Adipose tissue (tissue), 3 donors: Measurements from ENCODE around the gene SLC39A7. TPM values are rescaled to one million over a fixed set of nuclear protein-coding genes. Genes with fewer than 3 reads are reported as not detected.

Experiments
- H3K27ac ChIP-seq: one replicate; pipeline ENCODE4 v1.5.1; 2013; ENCODE audit warnings: low read depth, low read length
- WGBS, 3 donors: extraction: QIAGEN DNeasy Blood & Tissue Kit; methylation state at CpG; one replicate each; pipeline ENCODE4 v1.1.7; 2013; 5-methylcytosine and 5-hydroxymethylcytosine counted together
- polyA plus RNA-seq, 3 donors: library from polyadenylated mRNA; stranded (reverse); fragments of 200-250 nt; gene quantifications; one replicate each; pipeline ENCODE4 v1.2.3, GENCODE V29; 2013
- donor health status: healthy with polysubstance abuse.
- donor health status: Bipolar disorder and iron deficiency.
- donor health status: healthy.

SLC39A7 gene
- polyA plus RNA-seq, 3 donors: 51.4 to 112 (median 72.1) TPM

DNA sequence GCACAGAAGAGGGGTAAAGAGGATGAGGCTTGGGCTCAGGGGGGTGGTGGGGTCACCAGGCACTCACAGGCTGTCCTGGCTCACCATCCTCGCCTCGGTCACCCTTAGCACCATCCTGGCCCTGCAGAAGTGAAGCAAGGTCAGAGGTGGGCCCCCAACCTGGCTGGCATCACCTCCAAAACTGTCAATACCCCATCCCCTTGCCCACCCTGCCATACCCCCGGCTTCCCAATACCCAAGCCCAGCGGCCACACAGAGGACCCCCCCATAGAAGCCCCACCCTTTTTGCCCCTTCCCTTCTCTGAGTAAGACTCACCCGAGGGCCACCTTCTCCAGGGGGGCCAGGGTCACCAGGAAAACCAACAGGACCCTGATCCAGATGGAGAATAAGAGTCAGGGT is 32.0 kb upstream of the SLC39A7 start:
- no peak overlapping the region for H3K27ac ChIP-seq
- WGBS, 3 donors: 68 to 82% (median 76%) methylated on average over 5 of the region's 5 CpGs

- WGBS, 3 donors: 86 to 95% (median 93%) methylated on average over 10 of the region's 10 CpGs
- H3K27ac ChIP-seq: no peak overlapping the region
These were observed 31.1 kb upstream of the SLC39A7 start for GRCh38 chr6:33169291-33170175.

GRCh38 chr6:33170176-33171015 is 30.3 kb upstream of the SLC39A7 start:
- no peak overlapping the region for H3K27ac ChIP-seq
- 82 to 90% (median 87%) methylated on average over 8 to 9 of the region's 9 CpGs for WGBS, 3 donors

DNA sequence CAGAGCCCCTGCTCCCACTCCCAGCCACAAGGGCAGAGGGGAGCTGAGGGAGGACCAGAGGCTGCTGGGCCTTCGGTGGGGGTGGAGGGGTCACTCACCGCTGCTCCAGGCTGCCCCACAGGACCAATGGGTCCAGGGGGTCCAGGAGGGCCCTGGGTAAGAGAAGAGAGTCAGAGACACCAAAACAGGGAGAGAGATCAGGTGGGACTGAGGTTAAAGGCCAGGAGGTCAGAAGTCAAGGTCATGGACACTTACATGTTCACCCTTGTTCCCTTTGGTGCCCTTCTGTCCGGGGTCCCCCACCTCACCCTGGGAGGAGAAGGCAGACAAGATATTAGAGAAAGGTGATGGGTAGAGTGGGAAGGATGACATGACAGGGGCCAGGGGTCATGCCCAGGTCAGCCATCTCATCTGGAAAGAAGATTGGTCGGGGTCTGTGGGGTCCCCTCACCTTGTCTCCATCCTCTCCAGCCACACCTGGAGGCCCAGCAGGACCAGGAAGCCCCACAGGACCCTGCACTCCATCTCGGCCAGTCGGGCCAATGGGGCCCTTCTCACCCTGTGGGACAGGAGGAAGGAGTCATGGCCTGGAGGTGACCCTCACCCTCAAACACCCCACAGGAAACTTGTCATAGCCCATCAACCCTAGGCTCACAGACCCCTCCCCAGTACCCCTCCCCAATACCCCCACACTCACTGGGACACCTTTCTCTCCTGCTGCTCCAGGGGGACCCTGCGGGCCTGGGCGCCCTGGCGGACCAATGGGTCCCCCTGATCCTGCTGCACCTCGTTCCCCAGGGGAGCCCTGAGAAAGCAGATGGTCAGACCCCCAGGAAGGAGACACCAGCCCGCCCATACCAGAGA is 29.4 kb upstream of the SLC39A7 start:
- no peak overlapping the region for H3K27ac ChIP-seq
- WGBS, 3 donors: 84 to 87% (median 85%) methylated on average over 11 of the region's 11 CpGs

GRCh38 chr6:33171880-33172687 is 28.6 kb upstream of the SLC39A7 start:
- WGBS, 3 donors: 54 to 68% (median 65%) methylated on average over 8 of the region's 8 CpGs

GRCh38 chr6:33172688-33173534 is 27.8 kb upstream of the SLC39A7 start:
- no peak overlapping the region for H3K27ac ChIP-seq
- WGBS, 3 donors: 52 to 71% (median 64%) methylated on average over 16 of the region's 16 CpGs

More at GRCh38 chr6:33171880-33172687, 28.6 kb upstream of the SLC39A7 start:
- H3K27ac ChIP-seq: no peak overlapping the region

GRCh38 chr6:33173535-33174180 is 27.0 kb upstream of the SLC39A7 start:
- no peak overlapping the region for H3K27ac ChIP-seq
- WGBS, 3 donors: 48 to 64% (median 57%) methylated on average over 8 to 11 of the region's 11 CpGs

GRCh38 chr6:33174784-33175183 is 25.9 kb upstream of the SLC39A7 start:
- 88 to 98% (median 94%) methylated on average over 4 of the region's 4 CpGs for WGBS, 3 donors
- H3K27ac ChIP-seq: no peak overlapping the region

DNA sequence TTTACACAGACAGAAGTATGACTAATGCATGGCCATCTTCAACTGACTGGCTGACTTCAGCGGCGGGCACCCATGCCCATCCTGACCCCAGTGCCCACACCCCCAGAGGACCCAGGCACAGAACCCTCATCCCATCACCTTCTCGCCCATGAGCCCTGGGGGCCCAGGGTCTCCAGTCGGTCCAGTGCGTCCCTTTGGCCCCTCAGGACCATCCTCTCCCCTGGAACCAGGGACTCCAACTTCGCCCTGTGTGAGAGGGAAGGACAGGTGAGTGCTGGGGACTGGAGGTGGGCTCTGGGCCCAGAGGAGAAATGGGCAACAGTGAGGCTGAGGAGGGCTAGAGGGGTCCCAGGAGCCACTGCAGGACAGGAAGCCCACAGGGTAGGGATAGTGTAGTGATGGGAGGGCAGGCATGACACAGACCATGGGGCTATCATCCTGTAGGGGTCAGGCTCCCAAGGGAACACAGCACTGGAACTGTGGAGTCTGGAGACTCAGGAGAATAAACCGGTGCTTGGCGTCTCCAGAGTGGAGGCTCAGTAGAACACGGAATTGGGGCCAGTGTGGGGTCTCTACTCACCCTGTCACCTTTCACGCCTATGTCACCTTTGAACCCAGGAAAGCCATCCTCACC is 25.1 kb upstream of the SLC39A7 start:
- WGBS, 3 donors: 68 to 86% (median 85%) methylated on average over 10 of the region's 10 CpGs
- no peak overlapping the region for H3K27ac ChIP-seq

DNA sequence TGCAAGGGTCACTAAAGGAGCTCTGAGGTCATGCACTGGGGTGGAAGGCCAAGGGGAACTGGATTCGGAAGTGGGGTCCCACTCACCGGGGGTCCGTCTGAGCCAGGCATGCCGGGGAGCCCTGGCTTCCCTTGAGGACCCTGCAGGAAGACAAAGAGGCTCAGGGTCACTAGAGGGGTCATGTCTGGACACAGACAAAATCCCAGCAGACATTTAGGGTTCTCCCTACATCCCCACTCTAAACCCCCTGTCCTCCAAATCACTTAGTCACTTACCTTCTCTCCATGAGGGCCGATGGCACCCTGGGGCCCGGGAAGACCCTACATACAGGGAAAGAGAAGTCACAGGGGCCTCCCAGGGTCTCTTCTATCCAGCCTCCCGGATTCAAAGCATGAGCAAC is 23.8 kb upstream of the SLC39A7 start:
- 84 to 93% (median 90%) methylated on average over 7 of the region's 7 CpGs for WGBS, 3 donors

DNA sequence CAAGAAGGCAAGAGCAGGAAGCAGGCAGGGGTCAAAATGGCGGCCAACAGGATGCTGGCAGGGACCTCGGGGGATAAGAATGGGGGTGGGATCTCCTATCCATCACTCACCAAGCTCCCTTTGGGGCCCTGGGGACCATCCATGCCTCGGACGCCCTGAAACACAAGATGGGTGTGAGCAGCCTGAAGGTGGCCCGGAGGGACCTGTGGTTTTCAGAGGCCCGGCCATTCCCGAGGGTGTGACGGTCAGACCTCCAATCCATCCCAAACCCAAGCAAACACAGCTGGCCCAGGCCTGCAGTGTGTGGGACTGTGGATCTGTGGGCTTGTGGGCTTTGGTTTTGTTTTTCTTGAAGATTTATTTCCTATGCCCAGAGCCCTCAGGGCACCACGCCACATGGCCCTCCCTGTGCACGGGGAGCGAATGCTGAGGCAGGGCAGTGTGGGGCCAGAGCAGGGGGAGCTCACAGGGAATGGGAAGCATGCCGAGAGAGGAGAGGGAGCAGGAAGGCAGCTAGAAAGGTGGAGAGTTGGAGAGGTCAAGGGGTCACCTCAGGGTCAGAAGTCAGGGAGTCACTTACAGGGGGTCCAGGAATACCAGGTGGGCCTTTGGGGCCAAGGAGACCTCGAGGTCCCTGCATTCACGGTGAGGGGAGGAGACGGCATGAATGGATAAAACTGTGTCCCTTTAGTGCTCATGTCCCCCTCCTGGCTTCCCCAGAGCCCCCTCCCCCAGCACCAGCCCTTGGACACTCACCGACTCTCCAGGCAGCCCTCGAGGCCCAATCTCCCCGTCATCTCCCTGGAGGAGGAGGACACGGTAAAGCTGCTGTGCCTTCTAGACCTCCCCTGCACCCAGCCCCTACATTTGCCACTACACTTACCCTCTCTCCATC is 22.9 kb upstream of the SLC39A7 start:
- no peak overlapping the region for H3K27ac ChIP-seq
- WGBS, 3 donors: 84 to 85% (median 84%) methylated on average over 18 to 19 of the region's 19 CpGs

More for the DNA sequence above, 23.8 kb upstream of the SLC39A7 start:
- H3K27ac ChIP-seq: no peak overlapping the region

DNA sequence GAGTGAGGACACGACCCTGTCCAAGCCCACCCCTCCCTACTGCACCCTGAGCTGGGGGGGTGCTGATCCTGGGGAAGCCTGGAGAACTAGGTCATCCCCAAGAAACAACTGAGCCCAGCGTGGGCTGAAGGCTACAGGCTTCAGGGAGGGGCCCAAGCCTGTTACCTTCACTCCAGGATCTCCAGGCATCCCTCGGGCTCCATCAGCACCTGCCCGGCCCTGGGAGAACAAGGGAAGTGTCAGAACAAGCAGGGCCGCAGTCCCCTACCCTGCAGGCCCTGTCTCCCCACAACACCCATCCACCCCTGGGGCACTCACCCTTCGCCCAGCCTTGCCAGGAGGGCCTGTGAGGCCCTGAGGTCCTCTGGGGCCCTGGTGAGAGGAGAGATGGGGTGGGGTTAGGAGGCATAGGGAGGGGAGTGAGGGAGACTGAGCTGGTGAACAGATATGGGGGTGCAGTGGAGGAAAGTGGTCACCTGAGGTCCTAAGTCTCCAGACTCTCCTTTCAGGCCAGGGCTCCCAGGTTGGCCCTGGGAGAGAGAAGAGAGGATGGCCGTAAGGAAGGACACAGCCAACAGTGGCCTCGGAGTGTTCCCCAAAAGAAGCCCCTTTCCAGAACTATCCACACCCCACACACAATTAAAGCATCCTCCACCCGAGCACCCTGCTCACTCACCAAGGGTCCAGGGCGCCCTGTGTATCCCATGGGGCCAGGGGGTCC is 21.8 kb upstream of the SLC39A7 start:
- H3K27ac ChIP-seq: no peak overlapping the region
- WGBS, 3 donors: 82 to 89% (median 88%) methylated on average over 8 to 10 of the region's 10 CpGs

DNA sequence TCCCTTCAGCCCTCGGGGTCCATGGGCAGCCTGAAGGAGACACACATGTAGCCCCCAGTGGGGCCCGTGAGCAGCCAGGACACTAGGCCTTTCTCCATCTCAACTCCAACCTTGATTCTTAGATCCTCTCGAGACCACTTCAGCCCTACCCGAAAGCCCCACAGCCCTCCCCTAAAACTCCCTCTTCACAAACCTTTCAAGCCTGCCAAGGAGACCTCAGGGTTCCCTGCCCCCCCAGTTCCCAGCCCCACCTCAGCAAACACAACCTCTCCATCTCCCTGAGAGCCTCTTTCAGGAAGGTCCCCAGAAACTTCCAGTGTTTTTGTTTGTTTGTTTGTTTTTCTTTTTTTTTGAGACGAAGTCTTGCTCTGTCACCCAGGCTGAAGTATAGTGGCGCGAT is 19.5 kb upstream of the SLC39A7 start:
- no peak overlapping the region for H3K27ac ChIP-seq
- 85 to 92% (median 86%) methylated on average over 7 of the region's 7 CpGs for WGBS, 3 donors

DNA sequence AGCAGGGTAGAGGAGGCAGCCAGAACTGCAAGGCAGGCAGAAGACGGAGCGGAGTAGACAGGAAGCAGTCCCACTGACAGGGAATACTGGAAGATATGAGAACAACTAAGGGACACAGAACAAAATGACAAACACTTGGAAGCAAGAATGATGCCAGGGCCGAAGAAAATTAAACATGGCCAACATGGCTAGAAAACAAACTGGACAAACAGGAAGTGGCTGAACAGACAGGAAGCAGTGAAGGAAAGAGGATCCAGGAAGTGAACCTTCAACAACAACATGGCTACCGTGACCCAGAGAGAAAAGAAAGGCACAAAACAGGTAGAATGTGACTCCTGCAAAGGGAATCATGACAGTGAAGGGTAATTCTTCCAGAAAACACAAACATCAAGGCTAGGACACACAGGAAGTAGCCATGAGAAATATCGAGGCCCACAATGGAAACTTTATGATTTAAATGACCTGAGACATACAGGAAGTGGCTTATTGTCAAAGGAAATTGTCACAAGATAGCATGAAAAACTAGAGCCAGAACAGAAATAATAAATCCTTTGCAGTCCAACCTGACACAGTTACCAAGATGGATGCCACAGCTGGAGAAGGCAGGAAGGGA is 17.5 kb upstream of the SLC39A7 start:
- WGBS, 3 donors: 61 to 87% (median 63%) methylated on average over 5 of the region's 5 CpGs
- H3K27ac ChIP-seq: no peak overlapping the region
